IMR-90 (cell line): ENCODE results near the gene RAB31. TPM values are rescaled to one million over a fixed set of nuclear protein-coding genes. Genes with fewer than 3 reads are reported as not detected.

Experiments used
- ATAC-seq: fragments of 200-7000 bp; cut with Tn5 transposase; 2 replicates; pipeline ENCODE4 v1.9.1; 2020; ENCODE audit warnings: low read depth, mild to moderate bottlenecking, moderate library complexity
- BruUV-seq: library from RNA; stranded (reverse); fragments of 400-500 nt; replicated peaks from 2 replicates; lab custom pipeline; 2021; lab: Mats Ljungman, UMichigan
- CTCF ChIA-PET: fragments of 300-600 bp; formaldehyde crosslinking; extraction: SDS; loops from one replicate; lab custom pipeline; 2021; ENCODE audit warnings: antibody characterized with exemption; lab: Yijun Ruan, JAX
- POLR2A ChIA-PET: fragments of 300-600 bp; sonication (Branson Sonifier 250); formaldehyde crosslinking; loops from one replicate; lab custom pipeline; 2022; ENCODE audit warnings: antibody characterized with exemption; ENCODE audit not compliant: unreplicated experiment; lab: Charles Lee
- DNase-seq: peaks from one replicate; pipeline ENCODE4 v3.0.0; 2013
- H2AFZ ChIP-seq: replicated peaks from 2 replicates; pipeline ENCODE3; 2013; ENCODE audit warnings: low read length, mild to moderate bottlenecking; ENCODE audit not compliant: poor library complexity
- H2AK5ac ChIP-seq: 2 replicates; pipeline ENCODE4 v1.6.1; 2013; ENCODE audit warnings: low read depth, low read length, inconsistent platforms
- H2AK9ac ChIP-seq: replicated peaks from 2 replicates; pipeline ENCODE3; 2013; ENCODE audit warnings: mild to moderate bottlenecking, low read depth, low read length, moderate library complexity; ENCODE audit not compliant: poor library complexity
- H2BK120ac ChIP-seq: 2 replicates; pipeline ENCODE4 v1.6.1; 2013; ENCODE audit warnings: low read depth, low read length, inconsistent platforms
- H2BK15ac ChIP-seq: 3 replicates; pipeline ENCODE4 v1.6.1; 2013; ENCODE audit warnings: low read depth, low read length, inconsistent platforms
- H2BK20ac ChIP-seq: 2 replicates; pipeline ENCODE4 v1.6.1; 2013; ENCODE audit warnings: low read depth, mild to moderate bottlenecking, inconsistent platforms, low read length, moderate library complexity
- H2BK5ac ChIP-seq: 2 replicates; pipeline ENCODE4 v1.6.1; 2013; ENCODE audit warnings: mild to moderate bottlenecking, low read depth, low read length, inconsistent platforms; ENCODE audit not compliant: poor library complexity, severe bottlenecking
- H3K14ac ChIP-seq: replicated peaks from 2 replicates; pipeline ENCODE4 v1.6.1; 2013; ENCODE audit warnings: low read depth, low read length, inconsistent platforms
- H3K18ac ChIP-seq: 2 replicates; pipeline ENCODE4 v1.6.1; 2013; ENCODE audit warnings: low read depth, low read length, control low read depth
- H3K23ac ChIP-seq: 2 replicates; pipeline ENCODE4 v1.6.1; 2013; ENCODE audit warnings: low read depth, low read length, inconsistent platforms
- H3K27ac ChIP-seq: 2 replicates; pipeline ENCODE4 v1.5.1; 2013; ENCODE audit warnings: mild to moderate bottlenecking, control low read depth, low read length; ENCODE audit not compliant: insufficient read depth
- H3K27me3 ChIP-seq: 2 replicates; pipeline ENCODE4 v1.6.1; 2013; ENCODE audit warnings: low read length; ENCODE audit not compliant: control insufficient read depth, insufficient read depth
- H3K36me3 ChIP-seq: 2 replicates; pipeline ENCODE4 v1.6.1; 2013; ENCODE audit warnings: low read length, mixed read lengths; ENCODE audit not compliant: control insufficient read depth, insufficient read depth
- H3K4ac ChIP-seq: 2 replicates; pipeline ENCODE4 v1.6.1; 2013; ENCODE audit warnings: low read depth, low read length, inconsistent platforms
- H3K4me1 ChIP-seq: 2 replicates; pipeline ENCODE4 v1.6.1; 2013; ENCODE audit warnings: low read length, mixed read lengths; ENCODE audit not compliant: control insufficient read depth, insufficient read depth
- H3K4me2 ChIP-seq: 2 replicates; pipeline ENCODE4 v1.6.1; 2013; ENCODE audit warnings: low read depth, mild to moderate bottlenecking, control low read depth, low read length, moderate library complexity
- H3K4me3 ChIP-seq: 2 replicates; pipeline ENCODE4 v1.5.1; 2013; ENCODE audit warnings: low read depth, mild to moderate bottlenecking, control low read depth, low read length, moderate library complexity; ENCODE audit not compliant: insufficient read depth
- H3K56ac ChIP-seq: 2 replicates; pipeline ENCODE4 v1.6.1; 2013; ENCODE audit warnings: low read length, inconsistent platforms; ENCODE audit not compliant: insufficient read depth; ENCODE audit errors: extremely low read depth
- H3K79me1 ChIP-seq, 2 experiments: 2 replicates each; pipeline ENCODE4 v1.6.1; 2013; ENCODE audit warnings: low read length in 2 of 2, inconsistent platforms in 1 of 2, low read depth in 1 of 2
- H3K9ac ChIP-seq: 2 replicates; pipeline ENCODE4 v1.6.1; 2013; ENCODE audit warnings: low read depth, low read length, control low read depth
- H3K9me1 ChIP-seq: 2 replicates; pipeline ENCODE4 v1.6.1; 2013; ENCODE audit warnings: low read length, inconsistent platforms; ENCODE audit not compliant: insufficient read depth
- H3K9me3 ChIP-seq: 2 replicates; pipeline ENCODE4 v1.6.1; 2013; ENCODE audit warnings: low read length; ENCODE audit not compliant: control insufficient read depth, insufficient read depth
- H4K20me1 ChIP-seq: 2 replicates; pipeline ENCODE4 v1.6.1; 2013; ENCODE audit warnings: low read length, inconsistent platforms; ENCODE audit not compliant: insufficient read depth
- H4K5ac ChIP-seq: 2 replicates; pipeline ENCODE4 v1.6.1; 2013; ENCODE audit warnings: mild to moderate bottlenecking, low read depth, low read length, control low read depth
- H4K8ac ChIP-seq, 2 experiments: 2 replicates each; pipeline ENCODE4 v1.6.1; 2013; ENCODE audit warnings: low read depth in 2 of 2, low read length in 2 of 2, control low read depth in 1 of 2, inconsistent platforms in 1 of 2
- H4K91ac ChIP-seq: 2 replicates; pipeline ENCODE4 v1.6.1; 2013; ENCODE audit warnings: low read depth, low read length, inconsistent platforms; ENCODE audit not compliant: insufficient read depth
- BHLHE40 ChIP-seq: fragments of 150-350 bp; IDR thresholded peaks from 2 replicates; pipeline ENCODE4 v1.6.1; 2016; ENCODE audit warnings: mild to moderate bottlenecking, low read depth, low read length
- CEBPB ChIP-seq: IDR thresholded peaks from 2 replicates; pipeline ENCODE4 v1.6.1; 2012; ENCODE audit warnings: low read depth, low read length, improper control_type of control experiment
- CHD1 ChIP-seq: IDR thresholded peaks from 2 replicates; pipeline ENCODE4 v1.6.1; 2012; ENCODE audit warnings: low read depth, low read length, improper control_type of control experiment
- CTCF ChIP-seq: conservative IDR thresholded peaks from 2 replicates; pipeline ENCODE4 v1.5.1; 2012; ENCODE audit warnings: mild to moderate bottlenecking, low read depth, low read length, improper control_type of control experiment
- FOS ChIP-seq: fragments of 150-350 bp; IDR thresholded peaks from 2 replicates; pipeline ENCODE4 v1.6.1; 2016; ENCODE audit warnings: low read depth, low read length
- MAFK ChIP-seq: IDR thresholded peaks from 2 replicates; pipeline ENCODE4 v1.6.1; 2012; ENCODE audit warnings: low read depth, low read length, improper control_type of control experiment
- MAZ ChIP-seq: IDR thresholded peaks from 2 replicates; pipeline ENCODE4 v1.6.1; 2012; ENCODE audit warnings: low read depth, mild to moderate bottlenecking, low read length, improper control_type of control experiment, moderate library complexity, borderline replicate concordance
- NFE2L2 ChIP-seq: fragments of 150-350 bp; IDR thresholded peaks from 2 replicates; pipeline ENCODE4 v1.6.1; 2016; ENCODE audit warnings: low read depth, mild to moderate bottlenecking, low read length
- RCOR1 ChIP-seq: IDR thresholded peaks from 2 replicates; pipeline ENCODE4 v1.6.1; 2012; ENCODE audit warnings: mild to moderate bottlenecking, low read length, improper control_type of control experiment; ENCODE audit not compliant: insufficient replicate concordance
- RFX5 ChIP-seq: IDR thresholded peaks from 2 replicates; pipeline ENCODE4 v1.8.0; 2012; ENCODE audit warnings: low read depth, mild to moderate bottlenecking, low read length, moderate library complexity
- SMC3 ChIP-seq: fragments of 150-350 bp; IDR thresholded peaks from 2 replicates; pipeline ENCODE4 v1.6.1; 2016; ENCODE audit warnings: low read depth, mild to moderate bottlenecking, antibody characterized with exemption, low read length, moderate library complexity
- USF2 ChIP-seq: fragments of 150-350 bp; IDR thresholded peaks from 2 replicates; pipeline ENCODE4 v1.6.1; 2017; ENCODE audit warnings: mild to moderate bottlenecking, antibody characterized with exemption, low read length, low read depth
- WGBS, 2 experiments: methylation state at CpG; one replicate each; pipeline versions ENCODE4 v1.1.5 to v1.1.7; 2013; ENCODE audit warnings: missing lambda C conversion rate in 2 of 2; ENCODE audit not compliant: insufficient read length in 1 of 2; ENCODE audit errors: extremely low coverage in 2 of 2; 5-methylcytosine and 5-hydroxymethylcytosine counted together
- dilution Hi-C: fragments of 300-500 bp; cut with HindIII; formaldehyde crosslinking; loops from one replicate; pipeline ENCODE4 v1.14.3; 2018; ENCODE audit warnings: low sequenced_read_pairs; ENCODE audit not compliant: unreplicated experiment
- in situ Hi-C: fragments of 300-500 bp; cut with MboI; formaldehyde crosslinking; loops from 3 replicates; pipeline ENCODE4 v1.14.3; 2019; ENCODE audit warnings: low sequenced_read_pairs, inconsistent platforms, mixed read lengths
- intact Hi-C: fragments of 100-400 bp; cut with micrococcal nuclease; formaldehyde crosslinking; loops from 2 replicates; pipeline ENCODE4 v1.10.0; 2022
- polyA plus RNA-seq, 3 experiments: library from polyadenylated mRNA; depleted of rRNA; stranded (reverse); fragments of >200 nt; gene quantifications; 2 replicates each; pipeline ENCODE4 v1.2.3, GENCODE V29; 2012; ENCODE audit warnings: low replicate concordance in 1 of 3
- total RNA-seq: library from RNA; depleted of rRNA; stranded (reverse); fragments of >200 nt; gene quantifications from 2 replicates; pipeline ENCODE4 v1.2.3, GENCODE V29; 2012

The RAB31 gene
- total and polyA plus RNA-seq, 2 of the 4 experiments (the other 2 are of a cell fraction), result 13.8 to 26.9 TPM

GRCh38 chr18:9876212-9876866, 168.2 kb downstream of the RAB31 start (continued):
- TF ChIP-seq USF2, result no peak

GRCh38 chr18:9876867-9877654, 169.0 kb downstream of the RAB31 start:
- H3K9ac ChIP-seq, result peak overlapping the region; percentile 65
- H3K27me3 ChIP-seq, result no peaks in the 10 kb centered on the region
- dilution Hi-C loops (no loop called here), in situ Hi-C loops (no loop called here), intact Hi-C loops (loop anchor here (10.0 kb wide), 1 partner anchor 58 kb away; no protein-coding TSS in a partner anchor)
- peak overlapping the region; percentile 93 for H2AFZ ChIP-seq
- H3K79me1 ChIP-seq, result no peaks in the 10 kb centered on the region
- POLR2A ChIA-PET, result interaction anchor here (0.6 to 1.0 kb wide), 2 partner anchors 14 to 36 kb away, joined by 3 to 4 read pairs; partner anchors contain the start of gene VAPA
- H3K36me3 ChIP-seq, result no peaks in the 10 kb centered on the region
- peak overlapping the region; percentile 93 for H2BK120ac ChIP-seq
- no CpG with 5 or more reads among the region's 9 CpGs for WGBS, 2 experiments
- no peaks in the 10 kb centered on the region for H4K20me1 ChIP-seq
- peak overlapping the region; percentile 68 for H3K14ac ChIP-seq
- ATAC-seq, result peak; percentile 86
- peak; percentile 97 for DNase-seq
- CTCF ChIA-PET, result no interaction called here
- H3K9me3 ChIP-seq, result no peaks in the 10 kb centered on the region
- H2BK20ac ChIP-seq, result peak overlapping the region; percentile 70
- peak overlapping the region; percentile 68 for H3K18ac ChIP-seq
- H3K4me1 ChIP-seq, result peaks cover 3% of the 10 kb centered on the region; the same call in 1 of the 2 replicates
- H3K23ac ChIP-seq, result peak overlapping the region; percentile 70
- H3K56ac ChIP-seq, result peak overlapping the region; percentile 88
- H2AK9ac ChIP-seq, result no peak overlapping the region
- no TSS peak for BruUV-seq
- H3K4me3 ChIP-seq, result peak overlapping the region; percentile 39
- H4K5ac ChIP-seq, result peak overlapping the region; percentile 86
- no peaks in the 10 kb centered on the region for H3K9me1 ChIP-seq
- peak overlapping the region; percentile 82 for H3K27ac ChIP-seq
- H4K8ac ChIP-seq, result peak overlapping the region; percentile 37 to 97
- peak overlapping the region; percentile 81 for H3K4ac ChIP-seq
- H2BK15ac ChIP-seq, result peak overlapping the region; percentile 75; the same call in 1 of the 3 replicates
- H4K91ac ChIP-seq, result peak overlapping the region; percentile 79
- H3K4me2 ChIP-seq, result peak overlapping the region; percentile 84
- peak overlapping the region; percentile 98 for H2BK5ac ChIP-seq
- H2AK5ac ChIP-seq, result peak overlapping the region; percentile 33; the same call in 1 of the 2 replicates
- TF ChIP-seq SMC3 (0 out of 2 replicates have a peak, but pooled peaks have one; percentile 12), CEBPB (peak; percentile 86), RFX5 (no peak), MAZ (no peak), MAFK (peak; percentile 76), CTCF (no peak), RCOR1 (no peak), CHD1 (no peak), FOS (peak; percentile 53; the same call in 1 of the 2 replicates), NFE2L2 (peak; percentile 35), BHLHE40 (no peak)
